Measurements from ENCODE around the gene CMKLR1. TPM values are rescaled to one million over a fixed set of nuclear protein-coding genes. Genes with fewer than 3 reads are reported as not detected.

CMKLR1 gene
- total and polyA plus RNA-seq, 2 donors (not counting 3 experiments of a cell fraction or from before 2014, with no cell fraction given), result 0.61 TPM; not detected in 1

DNA sequence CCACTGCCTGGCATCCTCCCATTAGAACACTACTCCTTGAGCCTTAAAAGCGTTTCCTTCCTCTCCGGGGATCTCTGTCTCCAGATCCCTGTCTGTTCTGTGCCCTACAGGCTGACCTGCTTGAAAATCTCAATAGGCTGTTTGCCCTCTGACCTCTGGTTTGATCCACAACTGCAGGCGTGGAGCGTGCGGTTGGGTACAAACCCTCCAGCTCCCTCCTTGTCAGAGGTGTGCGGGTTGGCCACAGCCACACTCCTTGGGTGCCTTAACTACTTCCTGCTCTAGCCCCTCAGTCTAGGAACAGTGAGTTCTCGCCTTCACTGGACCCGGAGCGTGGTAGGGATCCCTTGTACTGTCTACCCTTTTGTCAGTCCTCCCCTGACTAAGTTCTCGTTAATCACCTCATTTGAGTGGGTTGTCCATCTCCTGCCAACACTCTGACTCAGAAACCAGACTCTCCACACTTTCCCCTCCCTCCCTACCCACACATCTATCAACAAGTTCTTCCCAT is 33.1 kb downstream of the CMKLR1 start:
- TF ChIP-seq JUN (IDR thresholded peaks at IDR 0.05; ENCODE audit: borderline replicate concordance, insufficient read depth, insufficient read length, low read depth) (no peak), POLR2A (IDR thresholded peaks at IDR 0.05; ENCODE audit: low read depth, low read length) (peak; percentile 56), MYC (IDR thresholded peaks at IDR 0.05; ENCODE audit: low read depth, low read length) (no peak), GATA2 (IDR thresholded peaks at IDR 0.05; ENCODE audit: insufficient read depth, insufficient read length, low read depth, low read length) (no peak), FOS (IDR thresholded peaks at IDR 0.05; ENCODE audit: borderline replicate concordance, insufficient read depth, low read length) (no peak), EZH2 (IDR thresholded peaks at IDR 0.05; ENCODE audit: borderline replicate concordance, low read depth, low read length, severe bottlenecking) (no peak), POLR2AphosphoS5 (IDR thresholded peaks at IDR 0.05; ENCODE audit: insufficient read depth, low read depth, low read length) (peak; percentile 44)
- TF ChIP-seq, protein P1, sequence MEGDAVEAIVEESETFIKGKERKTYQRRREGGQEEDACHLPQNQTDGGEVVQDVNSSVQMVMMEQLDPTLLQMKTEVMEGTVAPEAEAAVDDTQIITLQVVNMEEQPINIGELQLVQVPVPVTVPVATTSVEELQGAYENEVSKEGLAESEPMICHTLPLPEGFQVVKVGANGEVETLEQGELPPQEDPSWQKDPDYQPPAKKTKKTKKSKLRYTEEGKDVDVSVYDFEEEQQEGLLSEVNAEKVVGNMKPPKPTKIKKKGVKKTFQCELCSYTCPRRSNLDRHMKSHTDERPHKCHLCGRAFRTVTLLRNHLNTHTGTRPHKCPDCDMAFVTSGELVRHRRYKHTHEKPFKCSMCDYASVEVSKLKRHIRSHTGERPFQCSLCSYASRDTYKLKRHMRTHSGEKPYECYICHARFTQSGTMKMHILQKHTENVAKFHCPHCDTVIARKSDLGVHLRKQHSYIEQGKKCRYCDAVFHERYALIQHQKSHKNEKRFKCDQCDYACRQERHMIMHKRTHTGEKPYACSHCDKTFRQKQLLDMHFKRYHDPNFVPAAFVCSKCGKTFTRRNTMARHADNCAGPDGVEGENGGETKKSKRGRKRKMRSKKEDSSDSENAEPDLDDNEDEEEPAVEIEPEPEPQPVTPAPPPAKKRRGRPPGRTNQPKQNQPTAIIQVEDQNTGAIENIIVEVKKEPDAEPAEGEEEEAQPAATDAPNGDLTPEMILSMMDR (IDR thresholded peaks at IDR 0.05; ENCODE audit: extremely low read depth in 1 of 2, insufficient read depth in 1 of 2, low read depth in 1 of 2, low read length in 2 of 2), result no peak
- TF ChIP-seq, protein P2, sequence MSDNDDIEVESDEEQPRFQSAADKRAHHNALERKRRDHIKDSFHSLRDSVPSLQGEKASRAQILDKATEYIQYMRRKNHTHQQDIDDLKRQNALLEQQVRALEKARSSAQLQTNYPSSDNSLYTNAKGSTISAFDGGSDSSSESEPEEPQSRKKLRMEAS (IDR thresholded peaks at IDR 0.05; ENCODE audit: insufficient read depth, insufficient read length), result no peak
- H3K4me3 ChIP-seq (replicated peaks in 1 of 3; ENCODE audit: insufficient read depth in 1 of 3, low read depth in 1 of 3, low read length in 3 of 3), result no peak overlapping the region
- peak overlapping the region; percentile 37 for H2AFZ ChIP-seq (ENCODE audit: low read depth, low read length)
- BruUV-seq (replicated peaks), result no TSS peak
- no peaks in the 10 kb centered on the region for H3K36me3 ChIP-seq (ENCODE audit: control insufficient read depth in 2 of 2, extremely low read depth in 1 of 2, insufficient read depth in 2 of 2, low read length in 2 of 2)
- dilution Hi-C loops (cut with MboI; ENCODE audit: extremely low pct_ligation_motif_present, low sequenced_read_pairs), result no loop called here
- H3K27me3 ChIP-seq (ENCODE audit: control insufficient read depth in 2 of 2, insufficient read depth in 2 of 2, low read length in 2 of 2), result no peaks in the 10 kb centered on the region
- DNase-seq (ENCODE audit: low read depth, low spot score), result peak; percentile 77
- intact Hi-C loops (cut with micrococcal nuclease), result loop anchor here (1.0 to 5.0 kb wide), 3 partner anchors 7 to 206 kb away; no protein-coding TSS in a partner anchor
- H3K4me2 ChIP-seq (ENCODE audit: insufficient read depth, low read length), result peak overlapping the region; percentile 43
- no peaks in the 10 kb centered on the region for H4K20me1 ChIP-seq (replicated peaks; ENCODE audit: control insufficient read depth, extremely low read depth, insufficient read depth, low read length)
- ChIA-PET POLR2A (interaction anchor here (1.3 kb wide), 1 partner anchor 9 kb away, joined by 3 read pairs; no protein-coding TSS in a partner anchor), CTCF (interaction anchor here (1.0 to 1.3 kb wide), 5 partner anchors 9 to 36 kb away, joined by 3 to 8 read pairs (median 4); no protein-coding TSS in a partner anchor)
- FAIRE-seq, result peak; percentile 88
- no peaks in the 10 kb centered on the region for H3K79me2 ChIP-seq (ENCODE audit: control insufficient read depth, insufficient read depth, low read length)
- H3K27ac ChIP-seq (ENCODE audit: insufficient read depth, low read depth, low read length), result peak overlapping the region; percentile 79
- H3K4me1 ChIP-seq (ENCODE audit: control insufficient read depth, extremely low read depth, insufficient read depth, low read length), result peaks cover 39% of the 10 kb centered on the region
- no peaks in the 10 kb centered on the region for H3K9me1 ChIP-seq (replicated peaks; ENCODE audit: control insufficient read depth, extremely low read depth, insufficient read depth, low read length)
- H3K9ac ChIP-seq (replicated peaks; ENCODE audit: extremely low read depth, insufficient read depth, low read length), result peak overlapping the region; percentile 36
- no peaks in the 10 kb centered on the region for H3K9me3 ChIP-seq (replicated peaks; ENCODE audit: control insufficient read depth, insufficient read depth, low read length)
